ENCODE results near the gene DPY19L2.
"Not testable (repeated sequence)": the region's sequence is repeated elsewhere in the genome, so short reads cannot be mapped to it uniquely, and the experiment has no call there.

DNA sequence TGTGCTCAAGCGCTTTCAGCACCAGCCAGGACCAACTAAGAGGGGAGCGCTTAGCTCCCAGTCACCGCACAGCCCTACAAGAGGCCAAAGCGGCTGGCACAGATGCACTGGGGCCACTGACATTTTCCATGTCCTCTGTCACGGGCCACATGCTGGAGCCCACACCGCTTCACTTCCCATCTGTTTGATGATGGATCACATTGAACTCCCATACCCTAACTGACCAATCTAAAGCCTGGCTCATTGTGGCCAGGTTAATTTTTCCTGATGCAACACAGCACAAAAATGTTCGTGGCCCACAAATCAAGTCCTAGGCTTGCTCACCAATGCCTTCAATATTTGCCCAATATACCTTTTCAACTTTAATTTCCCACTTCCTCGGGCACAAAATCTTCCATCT lies 1.1 kb upstream of the DPY19L2 start:
- TF ChIP-seq POLR2A (IDR thresholded peaks at IDR 0.05; ENCODE audit: low read length); CTCF (IDR thresholded peaks at IDR 0.05); CEBPB (IDR thresholded peaks at IDR 0.05): not testable (repeated sequence)

All from A549 (cell line).